Mucosa of gallbladder (tissue), 1 donor: ENCODE data around the gene AIF1L. TPM values are rescaled to one million over a fixed set of nuclear protein-coding genes. Genes with fewer than 3 reads are reported as not detected.
"Not testable (repeated sequence)": the region's sequence is repeated elsewhere in the genome, so short reads cannot be mapped to it uniquely, and the experiment has no call there.

ENCODE experiments used
- DNase-seq: peaks from one replicate; pipeline ENCODE4 v3.0.0-alpha.2; 2020; ENCODE audit warnings: low spot score
- total RNA-seq: library from RNA; stranded (reverse); gene quantifications from one replicate; pipeline ENCODE4 v1.2.1, GENCODE V29; 2021
- donor health status: DM: no; HTN: no; CAD: no.

AIF1L gene
- total RNA-seq, 1 donor from 2014 or later: 7.0 TPM

DNA sequence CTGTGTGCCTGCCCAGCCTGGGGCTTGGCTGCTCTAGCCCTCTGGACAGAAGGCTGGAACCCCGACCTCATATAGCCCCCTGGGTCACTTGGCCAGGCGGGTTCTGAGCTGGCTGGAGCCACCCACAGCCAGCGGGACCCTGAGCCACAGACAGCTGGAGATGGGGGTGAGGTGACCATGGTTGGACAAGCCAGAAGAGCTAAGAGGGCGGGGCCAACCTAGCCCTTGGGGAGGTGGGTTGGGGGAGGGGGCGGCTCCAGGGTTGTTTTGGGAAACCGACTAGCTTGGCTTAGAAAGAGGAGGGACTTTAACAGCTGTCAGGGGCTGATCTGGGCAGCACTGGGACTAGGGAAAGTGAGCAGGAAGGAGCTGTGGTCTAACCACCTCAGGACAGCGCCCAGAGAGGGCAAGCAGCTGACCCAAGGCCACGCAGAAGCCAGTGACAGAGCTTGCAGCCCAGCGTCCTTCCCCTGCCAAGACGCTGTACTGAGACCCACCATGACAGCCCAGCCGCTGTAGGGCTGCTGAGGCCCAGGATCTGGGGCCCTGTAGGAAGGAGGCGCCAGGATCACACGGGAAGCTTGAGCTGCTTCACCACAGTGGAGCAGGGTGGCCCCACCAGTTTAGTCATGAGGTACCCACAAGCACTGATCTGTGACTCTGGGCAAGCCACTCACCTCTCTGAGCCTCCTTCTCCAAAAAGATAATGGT, 2.2 kb downstream of the AIF1L start:
- DNase-seq: no peak

DNA sequence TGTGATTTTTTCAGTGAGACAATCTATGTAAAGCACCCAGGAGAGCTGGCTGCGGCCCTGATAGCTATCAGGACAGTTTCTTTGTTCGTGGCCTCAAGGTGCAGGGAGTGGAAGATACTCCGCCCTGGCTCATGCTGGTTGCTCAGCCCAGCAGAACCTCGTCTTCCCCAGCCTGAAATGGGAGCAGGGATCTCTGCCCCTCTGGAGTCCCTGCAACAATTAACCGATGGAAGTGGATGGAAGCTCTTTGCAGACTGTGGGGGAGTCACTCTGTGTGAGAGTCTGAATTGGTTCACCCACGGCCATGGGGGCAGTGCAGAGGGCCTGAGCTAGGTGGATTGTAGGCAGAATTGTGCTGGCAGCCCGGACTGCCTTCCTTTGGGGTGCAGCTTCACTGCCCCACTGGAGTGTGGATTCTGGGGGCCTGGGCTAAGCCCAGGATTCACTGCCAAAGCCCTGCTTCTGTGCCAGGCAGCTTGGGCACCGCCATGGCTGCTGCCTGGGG, 2.8 kb downstream of the AIF1L start:
- DNase-seq: no peak

DNA sequence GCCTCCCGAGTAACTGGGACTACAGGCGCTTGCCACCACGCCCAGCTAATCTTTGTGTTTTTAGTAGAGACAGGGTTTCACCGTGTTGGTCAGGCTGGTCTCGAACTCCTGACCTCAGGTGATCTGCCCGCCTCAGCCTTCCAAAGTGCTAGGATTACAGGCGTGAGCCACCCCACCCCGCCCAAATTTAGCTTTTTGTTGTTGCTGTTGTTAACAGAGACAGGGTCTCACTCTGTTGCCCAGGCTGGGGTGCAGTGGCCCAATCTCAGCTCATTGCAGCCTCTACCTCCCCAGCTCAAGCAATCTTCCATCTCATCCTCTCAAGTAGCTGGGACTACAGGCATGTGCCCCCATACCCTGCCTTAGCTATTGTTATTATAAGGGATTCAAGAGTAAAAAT, 3.5 kb downstream of the AIF1L start:
- not testable (repeated sequence) for DNase-seq

DNA sequence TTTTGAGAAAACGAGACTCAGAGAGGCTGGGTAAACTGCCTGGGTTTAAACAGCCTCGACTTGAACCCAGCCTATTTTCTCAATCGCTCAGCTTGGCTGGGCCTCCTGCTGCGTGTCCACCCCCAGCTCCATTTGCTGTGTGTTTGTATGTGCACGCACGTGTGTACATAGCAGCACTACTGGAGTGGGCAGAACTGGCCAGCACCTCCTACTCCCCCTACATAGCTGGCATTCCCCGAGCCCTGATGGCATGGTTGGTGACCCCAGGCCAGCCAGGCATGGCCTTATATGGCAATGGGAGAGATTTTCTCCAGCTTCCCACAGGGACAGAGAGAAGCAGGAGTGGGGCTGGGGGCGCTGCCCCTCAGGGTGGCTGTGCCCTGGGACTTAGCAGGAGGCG, 4.1 kb downstream of the AIF1L start:
- no peak for DNase-seq

DNA sequence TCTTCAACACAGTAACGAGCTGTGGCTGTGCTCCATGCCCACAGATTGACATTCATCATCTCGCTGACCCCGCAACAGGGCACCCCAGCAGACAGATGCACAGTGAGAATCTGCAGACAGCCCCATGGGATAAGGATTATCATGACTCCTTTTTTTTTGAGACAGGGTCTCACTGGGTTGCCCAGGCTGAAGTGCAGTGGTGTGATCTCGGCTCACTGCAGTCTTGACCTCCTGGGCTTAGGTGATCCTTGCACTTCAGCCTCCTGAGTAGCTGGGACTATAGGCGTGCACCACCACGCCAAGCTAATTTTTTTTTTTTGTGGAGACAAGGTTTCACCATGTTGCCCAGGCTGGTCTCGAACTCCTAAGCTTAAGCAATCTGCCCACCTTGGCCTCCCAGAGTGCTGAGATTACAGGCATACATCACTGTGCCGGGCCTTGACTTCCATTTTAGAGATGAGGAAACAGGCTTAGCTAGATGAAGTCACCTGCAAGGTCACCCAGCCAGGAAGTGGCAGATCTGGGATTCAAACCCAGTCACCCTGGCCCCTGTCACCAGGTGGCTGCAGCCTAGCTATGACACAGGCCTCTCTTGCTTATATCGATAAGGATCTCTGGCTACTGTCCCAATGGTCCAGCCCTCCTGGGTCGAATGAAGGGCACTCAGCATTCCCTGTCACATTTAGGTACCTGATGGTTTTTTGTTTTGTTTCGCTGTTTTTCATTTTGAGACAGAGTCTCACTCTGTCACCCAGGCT, 5.1 kb downstream of the AIF1L start:
- no peak for DNase-seq

DNA sequence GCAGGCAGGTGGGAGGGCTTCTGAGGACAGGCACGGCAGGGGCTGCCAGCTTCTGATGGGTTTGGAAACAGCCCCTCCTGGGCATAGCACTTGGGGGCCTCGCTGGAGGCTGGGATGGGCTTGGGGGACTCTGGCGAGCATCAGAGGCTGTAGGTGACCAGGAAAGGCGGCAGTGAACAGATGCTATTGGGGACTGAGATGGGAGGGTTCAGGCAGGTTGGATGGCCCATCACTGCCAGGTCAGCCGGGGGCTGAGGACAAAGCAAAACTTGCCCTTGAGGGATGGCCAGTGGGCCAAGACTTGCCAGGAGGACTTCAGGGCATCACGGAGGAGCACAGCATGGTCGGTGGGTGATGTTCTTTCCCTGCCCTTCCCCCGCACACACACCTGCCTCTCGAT, 6.7 kb downstream of the AIF1L start:
- DNase-seq: no peak

DNA sequence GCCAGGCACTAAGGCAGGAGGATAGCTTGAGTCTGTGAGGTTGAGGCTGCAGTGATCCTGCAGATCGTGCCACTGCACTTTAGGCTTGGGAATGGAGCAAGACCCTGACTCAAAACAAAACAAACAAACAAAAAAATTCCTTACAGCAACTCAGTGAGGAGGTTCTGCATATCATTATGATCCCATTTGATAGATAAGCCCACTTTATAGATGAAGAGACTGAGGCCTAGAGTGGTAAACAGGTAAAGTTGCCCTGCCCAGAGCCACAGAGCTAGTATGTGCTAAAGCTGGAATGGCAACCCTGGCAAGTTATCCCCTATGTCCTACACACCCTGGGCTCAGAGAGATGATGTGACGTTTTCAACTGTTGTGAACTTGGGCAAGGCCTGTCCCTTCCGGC, 7.2 kb downstream of the AIF1L start:
- DNase-seq: no peak

DNA sequence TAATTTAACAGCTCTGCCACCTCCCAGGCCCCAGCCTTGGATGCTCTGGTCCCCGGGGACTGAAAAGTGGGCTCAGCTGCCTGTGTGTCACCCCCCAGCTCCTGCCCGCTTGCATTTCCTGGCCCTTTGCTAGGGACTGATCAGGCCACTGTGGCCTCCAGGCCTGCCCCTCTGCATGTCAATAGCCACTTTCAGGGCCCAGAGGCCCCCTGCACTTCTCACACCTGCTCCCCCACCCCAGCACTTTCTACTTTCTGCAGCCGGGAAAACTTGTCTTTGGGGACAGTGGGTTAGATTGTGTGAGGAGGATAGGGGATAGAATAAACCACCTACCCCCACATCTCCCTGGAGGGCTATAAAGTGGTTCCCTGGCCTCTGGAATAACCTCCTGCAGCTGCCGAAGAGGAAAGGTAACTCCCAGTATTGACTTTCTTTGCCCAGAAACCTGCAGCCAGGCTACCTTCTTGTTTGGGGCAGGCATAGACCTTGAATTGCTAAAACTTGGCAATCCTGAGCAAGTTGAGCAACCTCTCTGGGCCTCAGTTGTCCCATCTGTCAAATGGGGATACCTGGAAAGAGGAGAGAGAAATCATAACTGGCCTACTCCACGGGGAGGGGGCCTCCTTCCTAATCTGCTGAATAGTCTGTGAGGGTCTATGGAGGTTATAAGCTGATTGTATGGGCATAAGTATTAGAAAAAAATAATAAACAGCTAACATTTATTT, 7.8 kb downstream of the AIF1L start:
- DNase-seq: no peak

DNA sequence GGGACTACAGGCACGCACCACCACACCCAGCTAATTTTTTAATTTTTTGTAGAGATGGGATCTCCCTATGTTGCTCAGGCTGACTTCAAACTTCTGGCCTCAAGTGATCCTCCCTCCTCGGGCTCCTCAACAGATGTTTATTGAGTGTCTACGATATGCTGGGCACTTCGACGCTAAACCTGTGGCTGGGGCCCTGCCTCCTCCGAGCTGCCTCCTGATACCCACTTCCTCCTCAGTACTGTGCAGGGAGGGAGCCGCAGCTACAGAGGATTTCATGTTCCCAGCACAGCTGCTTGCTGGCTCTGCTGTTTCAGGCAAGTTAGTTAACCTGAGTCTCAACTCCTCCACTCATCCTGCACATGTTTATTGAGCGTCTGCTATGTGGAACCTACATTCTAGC, 9.6 kb downstream of the AIF1L start:
- no peak for DNase-seq

DNA sequence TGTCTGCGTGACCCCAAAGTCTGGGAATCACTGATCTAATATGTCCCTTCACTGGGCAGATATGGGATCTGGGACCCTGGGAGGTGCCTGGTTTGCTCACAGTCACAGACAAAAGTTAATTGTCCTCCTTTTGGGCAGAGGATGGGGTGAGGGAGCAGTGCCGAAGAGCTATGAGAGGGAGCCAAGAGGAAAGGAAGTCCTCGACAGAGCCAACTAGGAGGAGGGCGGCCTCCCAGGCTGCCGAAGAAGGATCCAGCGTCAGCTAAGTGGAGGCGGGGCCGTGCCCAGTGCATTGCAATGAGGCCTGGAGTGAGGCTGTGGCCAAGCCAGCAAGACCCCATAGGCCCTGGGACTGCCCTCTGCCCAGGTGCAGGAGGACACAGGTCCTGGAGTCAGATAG, 11.4 kb downstream of the AIF1L start:
- no peak for DNase-seq

DNA sequence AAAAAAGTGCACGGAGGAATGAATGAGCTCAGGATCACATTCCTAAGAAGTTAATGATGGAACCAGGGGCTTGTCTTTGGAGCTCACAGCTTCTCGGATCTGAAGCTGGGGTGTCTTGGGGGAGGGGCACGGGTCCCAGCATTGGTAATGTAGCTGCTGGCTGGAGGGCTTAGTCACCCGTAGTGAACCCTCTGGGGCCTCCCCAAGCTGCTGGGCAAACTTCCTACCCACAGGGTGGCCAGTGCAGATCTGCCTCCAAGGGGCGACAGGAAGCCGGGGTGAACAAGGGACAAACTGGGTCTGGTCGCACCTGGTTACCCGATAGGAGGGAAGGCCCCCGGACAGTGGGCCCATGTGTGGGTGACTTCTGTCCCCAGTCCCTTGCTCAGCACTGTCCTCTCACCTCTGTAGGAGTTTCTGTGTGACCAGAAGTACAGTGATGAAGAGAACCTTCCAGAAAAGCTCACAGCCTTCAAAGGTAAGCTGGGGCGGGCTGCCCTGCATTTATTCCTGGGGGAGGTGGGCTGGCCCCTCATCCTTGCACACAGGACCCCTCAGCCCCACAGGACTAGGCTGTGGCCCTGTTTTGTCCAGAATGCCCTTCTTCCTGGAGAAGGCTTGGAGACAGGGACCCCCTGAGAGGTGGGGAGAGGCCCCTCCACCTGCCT, 15.0 kb downstream of the AIF1L start:
- DNase-seq: no peak

DNA sequence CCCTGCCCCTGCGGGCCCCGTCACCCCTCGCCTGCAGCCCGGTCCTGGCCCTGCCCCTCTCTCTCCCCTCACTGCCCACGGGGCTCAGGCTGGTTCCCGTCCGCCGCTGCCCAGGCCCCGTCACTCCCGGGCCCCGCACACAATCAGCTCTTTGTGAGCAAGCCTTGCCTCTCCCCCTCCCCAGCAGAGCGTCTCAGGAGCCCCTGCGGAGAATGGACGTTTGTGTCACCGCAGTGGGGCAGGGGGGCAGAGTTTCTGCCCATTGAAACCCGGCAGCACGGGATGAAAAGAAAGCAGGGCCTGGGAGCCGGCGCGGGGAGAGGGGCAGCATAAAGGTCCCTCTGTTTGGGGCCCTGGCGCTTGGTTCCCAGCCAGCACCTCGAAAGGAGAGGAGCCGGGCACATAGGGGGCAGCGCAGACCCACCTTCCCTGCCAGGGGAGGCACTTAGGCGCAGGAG, 15.6 kb downstream of the AIF1L start:
- DNase-seq: no peak

DNA sequence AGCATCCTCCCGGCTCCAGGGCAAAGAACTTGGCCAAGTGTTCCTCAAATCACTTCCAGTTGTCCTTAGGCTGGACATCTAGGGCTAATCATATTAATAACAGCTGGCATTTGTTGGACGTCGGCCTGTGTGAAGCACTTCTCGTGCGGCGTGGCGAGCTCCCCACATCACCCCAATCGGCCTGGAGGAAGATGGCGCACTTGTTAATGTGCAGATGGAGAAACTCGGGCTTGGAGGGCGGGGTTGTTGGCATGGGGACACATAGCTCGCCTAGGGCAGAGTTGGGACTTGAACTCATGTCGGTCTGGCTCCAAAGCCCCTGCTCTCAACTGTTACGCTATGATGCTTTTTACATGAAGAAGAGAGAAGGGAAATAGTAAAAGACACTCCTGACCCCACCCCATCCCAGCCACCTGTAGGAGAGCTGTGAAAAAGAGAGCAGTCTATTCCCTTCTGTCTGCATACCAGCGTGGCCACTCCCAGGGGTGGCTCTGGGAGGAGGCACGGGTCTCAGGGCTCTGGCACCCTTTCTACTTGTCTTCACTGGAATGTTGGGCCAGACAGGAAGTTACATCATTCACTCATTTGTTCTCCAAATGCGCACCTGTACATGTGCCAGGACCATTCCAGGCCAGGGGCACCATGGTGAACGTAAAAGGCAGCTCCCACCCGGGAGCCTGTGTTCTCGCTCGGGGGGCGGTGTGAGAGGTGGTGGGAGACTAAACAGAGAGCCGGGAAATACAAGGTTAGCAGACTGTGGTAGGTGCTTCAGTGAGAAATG, 16.2 kb downstream of the AIF1L start:
- DNase-seq: no peak

DNA sequence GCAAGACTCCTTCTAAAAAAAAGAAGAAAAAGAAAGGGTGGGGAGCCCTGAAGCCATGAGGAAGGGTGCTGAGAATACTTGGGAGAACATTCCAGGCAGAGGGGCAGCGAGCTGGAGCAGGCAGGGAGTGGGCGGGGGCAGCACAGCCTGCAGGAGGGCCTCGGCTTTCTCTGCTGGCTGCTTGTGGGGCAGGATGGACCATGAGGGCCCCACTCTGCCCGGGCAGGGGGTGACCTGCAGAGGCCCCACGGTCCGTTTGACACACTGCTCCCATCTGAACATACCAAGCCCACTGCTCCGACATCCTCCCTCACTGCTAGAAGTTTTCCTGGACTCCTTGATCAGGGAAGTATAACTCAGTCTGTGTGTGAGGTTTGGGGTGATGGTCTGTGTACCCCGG, 17.3 kb downstream of the AIF1L start:
- no peak for DNase-seq

DNA sequence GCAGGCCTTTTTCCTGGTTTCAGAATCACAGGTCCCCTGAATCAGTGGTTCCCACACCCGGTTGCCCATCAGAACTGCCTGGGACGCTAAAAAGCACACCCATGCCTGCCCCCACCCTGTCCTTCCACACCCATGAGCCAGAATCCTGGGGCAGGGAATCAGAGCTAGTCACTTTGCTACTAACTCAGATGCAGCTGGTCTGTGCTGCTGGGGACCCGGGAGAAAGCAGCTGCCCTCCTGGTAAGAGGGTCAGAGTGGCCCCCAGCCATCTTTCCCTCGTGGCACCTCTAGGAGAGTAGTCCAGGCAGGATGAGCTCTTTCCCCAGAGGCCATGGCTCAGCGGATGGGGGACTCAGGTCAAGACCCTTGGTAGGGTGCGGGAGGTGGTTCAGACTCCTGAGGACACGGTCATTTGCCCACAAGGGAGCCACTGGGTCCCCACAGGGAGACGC, 17.8 kb downstream of the AIF1L start:
- no peak for DNase-seq

DNA sequence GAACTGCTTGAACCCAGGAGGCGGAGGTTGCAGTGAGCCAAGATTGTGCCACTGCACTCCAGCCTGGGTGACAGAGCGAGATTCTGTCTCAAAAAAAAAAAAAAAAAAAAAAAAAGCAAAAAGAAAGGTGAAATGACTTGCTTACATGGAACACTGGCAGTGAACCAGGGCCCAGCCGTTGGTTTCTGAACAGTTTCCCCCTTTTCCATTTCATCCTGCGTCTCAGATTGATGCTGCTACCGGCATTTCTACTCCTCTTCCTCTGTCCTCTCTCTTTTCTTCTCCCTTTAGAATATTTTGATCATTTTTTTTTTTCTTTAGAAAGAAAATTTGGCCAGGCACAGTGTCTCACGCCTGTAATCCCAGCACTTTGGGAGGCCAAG, 19.0 kb downstream of the AIF1L start:
- DNase-seq: not testable (repeated sequence)

DNA sequence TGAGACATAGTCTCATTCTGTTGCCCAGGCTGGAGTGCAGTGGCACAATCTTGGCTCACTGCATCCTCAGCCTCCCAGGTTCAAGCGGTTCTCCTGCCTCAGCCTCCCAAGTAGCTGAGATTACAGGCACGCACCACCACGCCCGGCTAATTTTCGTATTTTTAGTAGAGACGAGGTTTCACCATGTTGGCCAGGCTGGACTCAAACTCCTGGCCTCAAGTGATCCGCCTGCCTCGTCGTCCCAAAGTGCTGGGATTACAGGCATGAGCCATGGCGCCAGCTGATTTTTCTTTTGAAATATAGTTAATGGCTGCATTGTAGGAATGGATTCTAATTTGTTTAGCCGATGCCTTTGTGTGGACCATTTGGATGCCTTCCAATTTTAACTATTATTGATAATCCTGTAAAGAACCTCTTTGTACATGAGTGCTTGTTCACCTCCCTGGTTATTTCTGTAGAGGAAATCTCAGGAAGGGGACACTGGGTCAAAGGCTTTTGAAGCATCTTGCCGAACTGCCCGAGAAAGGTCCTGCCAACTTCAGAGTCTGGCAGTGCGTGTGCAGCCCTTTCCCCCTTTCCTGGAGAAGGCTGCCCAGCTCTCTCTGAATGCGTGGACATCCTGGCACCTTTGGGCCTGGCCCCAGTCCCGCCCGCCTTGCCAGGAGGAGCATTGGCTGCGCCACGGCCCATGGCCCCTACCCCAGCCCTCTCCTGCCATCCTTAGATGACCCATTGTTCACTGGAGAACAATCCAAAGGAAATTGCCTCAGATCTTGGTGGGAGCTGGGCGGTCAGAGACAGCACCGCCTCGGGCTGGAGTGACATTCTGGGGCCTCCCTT, 20.2 kb downstream of the AIF1L start:
- no peak for DNase-seq

DNA sequence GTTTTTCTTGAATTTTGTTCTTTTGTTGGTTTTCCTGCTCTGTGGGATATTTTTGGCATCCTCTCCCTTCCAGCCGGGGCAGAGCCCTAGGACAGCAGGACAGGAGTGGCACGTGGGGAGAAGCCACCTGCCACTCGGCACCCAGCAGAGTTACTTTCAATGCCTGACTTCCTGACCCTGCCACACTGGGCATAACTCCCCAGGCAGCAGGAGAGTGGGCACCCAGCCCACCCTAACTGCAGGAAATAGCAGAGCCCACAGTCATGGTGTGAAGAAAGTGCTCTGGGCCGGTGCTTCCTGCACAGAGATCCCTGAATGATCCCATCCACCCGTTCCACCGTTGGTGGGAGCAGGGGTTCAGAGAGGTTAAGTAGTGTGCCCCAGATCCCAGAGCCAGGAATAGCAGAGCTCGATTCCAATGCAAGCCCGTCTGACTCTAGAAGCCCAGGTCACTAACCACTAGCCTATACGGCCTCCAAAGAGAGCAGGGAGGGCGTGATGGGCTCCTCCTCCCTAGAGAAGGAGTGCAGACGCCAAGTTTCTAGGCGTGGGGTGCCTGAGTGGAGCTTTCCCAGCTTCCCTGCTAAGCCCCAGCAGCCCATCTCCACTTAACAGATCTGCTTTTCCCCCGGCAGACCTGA, 20.9 kb downstream of the AIF1L start:
- DNase-seq: no peak

DNA sequence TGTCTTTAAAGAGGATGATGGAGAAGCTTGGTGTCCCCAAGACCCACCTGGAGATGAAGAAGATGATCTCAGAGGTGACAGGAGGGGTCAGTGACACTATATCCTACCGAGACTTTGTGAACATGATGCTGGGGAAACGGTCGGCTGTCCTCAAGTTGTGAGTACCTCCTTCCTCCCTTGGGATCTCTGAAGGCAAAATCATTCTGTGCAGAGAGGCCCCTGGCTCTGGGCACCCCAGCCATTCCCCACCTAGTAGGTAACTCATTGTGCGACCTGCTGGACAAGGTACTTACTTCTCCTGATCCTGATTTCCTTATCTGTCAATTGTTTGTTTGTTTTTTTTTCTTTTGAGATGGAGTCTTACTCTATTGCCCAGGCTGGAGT, 21.4 kb downstream of the AIF1L start:
- DNase-seq: no peak

DNA sequence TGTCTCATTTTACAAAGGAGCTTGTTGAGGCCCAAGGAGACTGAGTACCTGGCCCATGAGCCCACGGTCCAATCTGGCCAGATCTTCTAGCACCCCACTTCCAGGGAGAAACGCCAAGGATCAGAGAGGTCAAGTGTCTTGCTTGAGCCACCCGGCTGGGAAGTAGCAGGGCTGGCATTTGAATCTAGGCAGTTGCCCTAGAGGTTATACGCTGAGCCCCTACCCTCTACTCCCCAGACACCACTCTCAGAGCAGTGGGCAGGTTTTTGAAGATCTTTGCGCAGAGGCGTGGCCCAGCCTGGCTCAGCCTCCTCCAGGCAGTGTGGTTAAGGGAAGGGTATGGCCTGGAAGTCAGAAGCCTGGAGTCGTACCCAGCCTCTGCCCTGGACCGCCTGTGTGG, 23.3 kb downstream of the AIF1L start:
- DNase-seq: no peak
